ENCODE data around the gene SULT1A1. TPM values are rescaled to one million over a fixed set of nuclear protein-coding genes. Genes with fewer than 3 reads are reported as not detected.

The SULT1A1 gene
- total and polyA plus RNA-seq, 2 of the 13 experiments (the other 11 are each of a cell fraction or from before 2014, with no cell fraction given): 114 to 147 TPM

- no peak for TF ChIP-seq SIN3B (IDR thresholded peaks at IDR 0.05; ENCODE audit: low read length)
- no peak for TF ChIP-seq STAT5B (CRISPR knock-in tag; IDR thresholded peaks at IDR 0.05)
- no peak for TF ChIP-seq GABPA (IDR thresholded peaks at IDR 0.05; ENCODE audit: low read depth, low read length)
- peak; percentile 75 for TF ChIP-seq GABPA (CRISPR knock-in tag; IDR thresholded peaks at IDR 0.05; ENCODE audit: low read depth)
- TF ChIP-seq GATAD2A (CRISPR knock-in tag; IDR thresholded peaks at IDR 0.05): no peak; the same call in 1 of the 2 replicates
- no peak for TF ChIP-seq ZNF652 (CRISPR knock-in tag; IDR thresholded peaks at IDR 0.05; ENCODE audit: borderline replicate concordance, low read depth)
- TF ChIP-seq ETS1 (CRISPR knock-in tag; IDR thresholded peaks at IDR 0.05): no peak
- TF ChIP-seq ZNF337 (CRISPR knock-in tag; IDR thresholded peaks at IDR 0.05; ENCODE audit: borderline replicate concordance, low read depth): no peak
- peak; percentile 95 for TF ChIP-seq POLR2AphosphoS5 (IDR thresholded peaks at IDR 0.05; ENCODE audit: low read depth, low read length)
- no peak for TF ChIP-seq ZKSCAN8 (CRISPR knock-in tag; IDR thresholded peaks at IDR 0.05; ENCODE audit: borderline replicate concordance)
- no peak for TF ChIP-seq DZIP1 (CRISPR knock-in tag; IDR thresholded peaks at IDR 0.05)
- TF ChIP-seq GPN1 (CRISPR knock-in tag; IDR thresholded peaks at IDR 0.05; ENCODE audit: borderline replicate concordance): no peak
- no peak for TF ChIP-seq RERE (CRISPR knock-in tag; IDR thresholded peaks at IDR 0.05; ENCODE audit: low read depth)
- no peak for TF ChIP-seq ZNF44 (CRISPR knock-in tag; IDR thresholded peaks at IDR 0.05)
- TF ChIP-seq ZNF451 (CRISPR knock-in tag; IDR thresholded peaks at IDR 0.05): no peak
- TF ChIP-seq NR3C1 (CRISPR knock-in tag; IDR thresholded peaks at IDR 0.05): no peak
- peak; percentile 41; the same call in 1 of the 2 replicates for TF ChIP-seq ZBTB7A (CRISPR knock-in tag; IDR thresholded peaks at IDR 0.05)
- TF ChIP-seq NR2F6 (IDR thresholded peaks at IDR 0.05): no peak
- TF ChIP-seq NR2F6 (CRISPR knock-in tag; IDR thresholded peaks at IDR 0.05): peak; percentile 45; the same call in 1 of the 2 replicates
- peak; percentile 82 for TF ChIP-seq TGIF2 (CRISPR knock-in tag; IDR thresholded peaks at IDR 0.05)
- TF ChIP-seq TFDP1 (CRISPR knock-in tag; IDR thresholded peaks at IDR 0.05; ENCODE audit: borderline replicate concordance): no peak
- TF ChIP-seq RCOR2 (CRISPR knock-in tag; IDR thresholded peaks at IDR 0.05): no peak
These were observed 12.8 kb downstream of the SULT1A1 start, which contains the start of gene SULT1A2 (continued) for GRCh38 chr16:28596840-28597691.
